Measurements from ENCODE around the gene ARHGAP31. TPM values are rescaled to one million over a fixed set of nuclear protein-coding genes. Genes with fewer than 3 reads are reported as not detected.

Gene ARHGAP31
- total RNA-seq, 1 experiment from 2014 or later, result 7.2 TPM

DNA sequence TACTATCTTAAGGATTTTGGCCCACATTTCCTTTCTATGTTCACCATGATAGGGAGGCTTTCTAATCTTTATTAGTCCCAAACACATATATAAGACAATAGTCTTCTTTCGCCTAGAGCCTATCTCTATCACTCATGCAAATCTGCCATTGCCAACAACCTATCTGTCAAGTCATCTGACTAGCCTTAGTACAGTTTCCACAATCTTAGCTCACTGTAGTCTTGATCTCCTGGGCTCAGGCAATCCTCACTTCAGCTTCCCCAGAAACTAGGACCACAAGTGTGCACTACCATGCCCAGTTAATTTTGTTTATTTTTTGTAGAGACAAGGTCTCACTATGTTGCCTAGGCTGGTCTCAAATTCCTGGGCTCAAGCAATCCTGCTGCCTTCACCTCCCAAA, 162.3 kb downstream of the ARHGAP31 start (continued):
- TF ChIP-seq, protein P1, sequence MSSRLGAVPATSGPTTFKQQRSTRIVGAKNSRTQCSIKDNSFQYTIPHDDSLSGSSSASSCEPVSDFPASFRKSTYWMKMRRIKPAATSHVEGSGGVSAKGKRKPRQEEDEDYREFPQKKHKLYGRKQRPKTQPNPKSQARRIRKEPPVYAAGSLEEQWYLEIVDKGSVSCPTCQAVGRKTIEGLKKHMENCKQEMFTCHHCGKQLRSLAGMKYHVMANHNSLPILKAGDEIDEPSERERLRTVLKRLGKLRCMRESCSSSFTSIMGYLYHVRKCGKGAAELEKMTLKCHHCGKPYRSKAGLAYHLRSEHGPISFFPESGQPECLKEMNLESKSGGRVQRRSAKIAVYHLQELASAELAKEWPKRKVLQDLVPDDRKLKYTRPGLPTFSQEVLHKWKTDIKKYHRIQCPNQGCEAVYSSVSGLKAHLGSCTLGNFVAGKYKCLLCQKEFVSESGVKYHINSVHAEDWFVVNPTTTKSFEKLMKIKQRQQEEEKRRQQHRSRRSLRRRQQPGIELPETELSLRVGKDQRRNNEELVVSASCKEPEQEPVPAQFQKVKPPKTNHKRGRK (CRISPR knock-in tag; IDR thresholded peaks at IDR 0.05; ENCODE audit: borderline replicate concordance), result no peak
- TF ChIP-seq MXD4 (CRISPR knock-in tag; IDR thresholded peaks at IDR 0.05; ENCODE audit: borderline replicate concordance) (no peak), TEAD4 (CRISPR knock-in tag; IDR thresholded peaks at IDR 0.05) (no peak), NR2C2 (CRISPR knock-in tag; IDR thresholded peaks at IDR 0.05) (no peak), KAT7 (CRISPR knock-in tag; IDR thresholded peaks at IDR 0.05; ENCODE audit: borderline replicate concordance) (no peak), ZNF396 (CRISPR knock-in tag; IDR thresholded peaks at IDR 0.05; ENCODE audit: borderline replicate concordance) (no peak)
- TF ChIP-seq, protein P2, sequence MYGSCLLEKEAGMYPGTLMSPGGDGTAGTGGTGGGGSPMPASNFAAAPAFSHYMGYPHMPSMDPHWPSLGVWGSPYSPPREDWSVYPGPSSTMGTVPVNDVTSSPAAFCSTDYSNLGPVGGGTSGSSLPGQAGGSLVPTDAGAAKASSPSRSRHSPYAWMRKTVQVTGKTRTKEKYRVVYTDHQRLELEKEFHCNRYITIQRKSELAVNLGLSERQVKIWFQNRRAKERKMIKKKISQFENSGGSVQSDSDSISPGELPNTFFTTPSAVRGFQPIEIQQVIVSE (CRISPR knock-in tag; IDR thresholded peaks at IDR 0.05; ENCODE audit: borderline replicate concordance), result no peak
- TF ChIP-seq, protein P3, sequence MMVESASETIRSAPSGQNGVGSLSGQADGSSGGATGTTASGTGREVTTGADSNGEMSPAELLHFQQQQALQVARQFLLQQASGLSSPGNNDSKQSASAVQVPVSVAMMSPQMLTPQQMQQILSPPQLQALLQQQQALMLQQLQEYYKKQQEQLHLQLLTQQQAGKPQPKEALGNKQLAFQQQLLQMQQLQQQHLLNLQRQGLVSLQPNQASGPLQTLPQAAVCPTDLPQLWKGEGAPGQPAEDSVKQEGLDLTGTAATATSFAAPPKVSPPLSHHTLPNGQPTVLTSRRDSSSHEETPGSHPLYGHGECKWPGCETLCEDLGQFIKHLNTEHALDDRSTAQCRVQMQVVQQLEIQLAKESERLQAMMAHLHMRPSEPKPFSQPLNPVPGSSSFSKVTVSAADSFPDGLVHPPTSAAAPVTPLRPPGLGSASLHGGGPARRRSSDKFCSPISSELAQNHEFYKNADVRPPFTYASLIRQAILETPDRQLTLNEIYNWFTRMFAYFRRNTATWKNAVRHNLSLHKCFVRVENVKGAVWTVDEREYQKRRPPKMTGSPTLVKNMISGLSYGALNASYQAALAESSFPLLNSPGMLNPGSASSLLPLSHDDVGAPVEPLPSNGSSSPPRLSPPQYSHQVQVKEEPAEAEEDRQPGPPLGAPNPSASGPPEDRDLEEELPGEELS (CRISPR knock-in tag; IDR thresholded peaks at IDR 0.05), result no peak
- TF ChIP-seq, protein P4, sequence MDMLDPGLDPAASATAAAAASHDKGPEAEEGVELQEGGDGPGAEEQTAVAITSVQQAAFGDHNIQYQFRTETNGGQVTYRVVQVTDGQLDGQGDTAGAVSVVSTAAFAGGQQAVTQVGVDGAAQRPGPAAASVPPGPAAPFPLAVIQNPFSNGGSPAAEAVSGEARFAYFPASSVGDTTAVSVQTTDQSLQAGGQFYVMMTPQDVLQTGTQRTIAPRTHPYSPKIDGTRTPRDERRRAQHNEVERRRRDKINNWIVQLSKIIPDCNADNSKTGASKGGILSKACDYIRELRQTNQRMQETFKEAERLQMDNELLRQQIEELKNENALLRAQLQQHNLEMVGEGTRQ (CRISPR knock-in tag; IDR thresholded peaks at IDR 0.05), result no peak

DNA sequence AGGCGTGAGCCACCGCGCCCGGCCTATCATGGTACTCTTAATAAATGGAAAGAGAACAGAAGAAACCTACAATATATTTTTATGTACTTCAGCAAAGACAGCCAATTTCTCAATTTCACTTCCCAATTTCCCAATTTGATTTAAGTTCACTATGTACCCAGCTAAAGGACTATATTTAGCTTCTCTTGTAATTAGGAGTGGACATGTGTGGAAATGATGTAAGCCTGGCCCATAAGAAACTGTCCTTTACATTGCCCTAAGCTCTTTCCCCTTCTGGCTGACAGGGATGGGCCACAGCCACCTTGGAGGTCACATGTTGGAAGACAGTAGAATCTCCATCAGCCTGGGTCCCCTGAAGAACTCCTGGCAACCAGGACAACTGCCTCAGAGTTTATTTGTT, 163.1 kb downstream of the ARHGAP31 start:
- ATAC-seq (no peak), DNase-seq (ENCODE audit: low spot score) (no peak)
- no peak overlapping the region for H3K27ac Mint-ChIP-seq
- no peaks in the 10 kb centered on the region for H3K27me3 Mint-ChIP-seq (ENCODE audit: low read depth)
- peaks cover 4% of the 10 kb centered on the region; the same call in 1 of the 2 replicates for H3K4me1 Mint-ChIP-seq
- H3K36me3 Mint-ChIP-seq, result peaks cover 78% of the 10 kb centered on the region
- no peak overlapping the region for H3K4me3 Mint-ChIP-seq
- H3K9me3 Mint-ChIP-seq, result no peaks in the 10 kb centered on the region
- POLR2A ChIA-PET, result no interaction called here
- CTCF ChIA-PET, result no interaction called here
- TF ChIP-seq GTF2I (CRISPR knock-in tag; conservative IDR thresholded peaks at IDR 0.05) (no peak), FOXP1 (CRISPR knock-in tag; IDR thresholded peaks at IDR 0.05; ENCODE audit: borderline replicate concordance) (no peak), ZNF396 (CRISPR knock-in tag; IDR thresholded peaks at IDR 0.05; ENCODE audit: borderline replicate concordance) (no peak), OVOL2 (CRISPR knock-in tag; IDR thresholded peaks at IDR 0.05; ENCODE audit: borderline replicate concordance) (no peak), ZNF232 (CRISPR knock-in tag; IDR thresholded peaks at IDR 0.05) (no peak), SP1 (CRISPR knock-in tag; conservative IDR thresholded peaks at IDR 0.05) (no peak), SOX15 (CRISPR knock-in tag; IDR thresholded peaks at IDR 0.05) (no peak), TP53 (CRISPR knock-in tag; IDR thresholded peaks at IDR 0.05) (no peak)
- TF ChIP-seq, protein P5, sequence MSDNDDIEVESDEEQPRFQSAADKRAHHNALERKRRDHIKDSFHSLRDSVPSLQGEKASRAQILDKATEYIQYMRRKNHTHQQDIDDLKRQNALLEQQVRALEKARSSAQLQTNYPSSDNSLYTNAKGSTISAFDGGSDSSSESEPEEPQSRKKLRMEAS (CRISPR knock-in tag; IDR thresholded peaks at IDR 0.05), result no peak
- TF ChIP-seq, protein P6, sequence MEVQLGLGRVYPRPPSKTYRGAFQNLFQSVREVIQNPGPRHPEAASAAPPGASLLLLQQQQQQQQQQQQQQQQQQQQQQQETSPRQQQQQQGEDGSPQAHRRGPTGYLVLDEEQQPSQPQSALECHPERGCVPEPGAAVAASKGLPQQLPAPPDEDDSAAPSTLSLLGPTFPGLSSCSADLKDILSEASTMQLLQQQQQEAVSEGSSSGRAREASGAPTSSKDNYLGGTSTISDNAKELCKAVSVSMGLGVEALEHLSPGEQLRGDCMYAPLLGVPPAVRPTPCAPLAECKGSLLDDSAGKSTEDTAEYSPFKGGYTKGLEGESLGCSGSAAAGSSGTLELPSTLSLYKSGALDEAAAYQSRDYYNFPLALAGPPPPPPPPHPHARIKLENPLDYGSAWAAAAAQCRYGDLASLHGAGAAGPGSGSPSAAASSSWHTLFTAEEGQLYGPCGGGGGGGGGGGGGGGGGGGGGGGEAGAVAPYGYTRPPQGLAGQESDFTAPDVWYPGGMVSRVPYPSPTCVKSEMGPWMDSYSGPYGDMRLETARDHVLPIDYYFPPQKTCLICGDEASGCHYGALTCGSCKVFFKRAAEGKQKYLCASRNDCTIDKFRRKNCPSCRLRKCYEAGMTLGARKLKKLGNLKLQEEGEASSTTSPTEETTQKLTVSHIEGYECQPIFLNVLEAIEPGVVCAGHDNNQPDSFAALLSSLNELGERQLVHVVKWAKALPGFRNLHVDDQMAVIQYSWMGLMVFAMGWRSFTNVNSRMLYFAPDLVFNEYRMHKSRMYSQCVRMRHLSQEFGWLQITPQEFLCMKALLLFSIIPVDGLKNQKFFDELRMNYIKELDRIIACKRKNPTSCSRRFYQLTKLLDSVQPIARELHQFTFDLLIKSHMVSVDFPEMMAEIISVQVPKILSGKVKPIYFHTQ (CRISPR knock-in tag; IDR thresholded peaks at IDR 0.05), result no peak
- TF ChIP-seq, protein P2 (CRISPR knock-in tag; IDR thresholded peaks at IDR 0.05; ENCODE audit: borderline replicate concordance), result no peak
- TF ChIP-seq, protein P7, sequence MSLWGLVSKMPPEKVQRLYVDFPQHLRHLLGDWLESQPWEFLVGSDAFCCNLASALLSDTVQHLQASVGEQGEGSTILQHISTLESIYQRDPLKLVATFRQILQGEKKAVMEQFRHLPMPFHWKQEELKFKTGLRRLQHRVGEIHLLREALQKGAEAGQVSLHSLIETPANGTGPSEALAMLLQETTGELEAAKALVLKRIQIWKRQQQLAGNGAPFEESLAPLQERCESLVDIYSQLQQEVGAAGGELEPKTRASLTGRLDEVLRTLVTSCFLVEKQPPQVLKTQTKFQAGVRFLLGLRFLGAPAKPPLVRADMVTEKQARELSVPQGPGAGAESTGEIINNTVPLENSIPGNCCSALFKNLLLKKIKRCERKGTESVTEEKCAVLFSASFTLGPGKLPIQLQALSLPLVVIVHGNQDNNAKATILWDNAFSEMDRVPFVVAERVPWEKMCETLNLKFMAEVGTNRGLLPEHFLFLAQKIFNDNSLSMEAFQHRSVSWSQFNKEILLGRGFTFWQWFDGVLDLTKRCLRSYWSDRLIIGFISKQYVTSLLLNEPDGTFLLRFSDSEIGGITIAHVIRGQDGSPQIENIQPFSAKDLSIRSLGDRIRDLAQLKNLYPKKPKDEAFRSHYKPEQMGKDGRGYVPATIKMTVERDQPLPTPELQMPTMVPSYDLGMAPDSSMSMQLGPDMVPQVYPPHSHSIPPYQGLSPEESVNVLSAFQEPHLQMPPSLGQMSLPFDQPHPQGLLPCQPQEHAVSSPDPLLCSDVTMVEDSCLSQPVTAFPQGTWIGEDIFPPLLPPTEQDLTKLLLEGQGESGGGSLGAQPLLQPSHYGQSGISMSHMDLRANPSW (CRISPR knock-in tag; conservative IDR thresholded peaks at IDR 0.05; ENCODE audit: low read depth), result no peak
- TF ChIP-seq, protein P8, sequence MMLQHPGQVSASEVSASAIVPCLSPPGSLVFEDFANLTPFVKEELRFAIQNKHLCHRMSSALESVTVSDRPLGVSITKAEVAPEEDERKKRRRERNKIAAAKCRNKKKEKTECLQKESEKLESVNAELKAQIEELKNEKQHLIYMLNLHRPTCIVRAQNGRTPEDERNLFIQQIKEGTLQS (CRISPR knock-in tag; conservative IDR thresholded peaks at IDR 0.05), result no peak

All from WTC11 (cell line).